ENCODE results near the gene AURKA.

Gene AURKA

GRCh38 chr20:56361900-56362299 lies 30.1 kb downstream of the AURKA start:
- Histone ChIP-seq H3K4me1 (ENCODE audit: control insufficient read depth in 1 of 2, insufficient read depth in 1 of 2, low read depth in 1 of 2, low read length in 1 of 2) (peaks cover 11 to 15% of the 10 kb centered on the region in 2 experiments), H3K27me3 (peaks cover 6% of the 10 kb centered on the region), H3K27ac (no peak overlapping the region), H3K36me3 (peaks cover 28% of the 10 kb centered on the region), H3K4me3 (ENCODE audit: low read depth in 1 of 2, low read length in 1 of 2) (no peak overlapping the region), H3K9me3 (no peaks in the 10 kb centered on the region)
- no peak for TF ChIP-seq CTCF (IDR thresholded peaks at IDR 0.05)

GRCh38 chr20:56360908-56361205 lies 31.2 kb downstream of the AURKA start:
- Histone ChIP-seq H3K27ac (no peak overlapping the region), H3K36me3 (peaks cover 18% of the 10 kb centered on the region), H3K27me3 (peaks cover 8% of the 10 kb centered on the region), H3K9me3 (no peaks in the 10 kb centered on the region), H3K4me3 (ENCODE audit: low read depth in 1 of 2, low read length in 1 of 2) (no peak overlapping the region), H3K4me1 (ENCODE audit: control insufficient read depth in 1 of 2, insufficient read depth in 1 of 2, low read depth in 1 of 2, low read length in 1 of 2) (peaks cover 11 to 15% of the 10 kb centered on the region in 2 experiments)
- TF ChIP-seq CTCF (IDR thresholded peaks at IDR 0.05) = no peak

- no peak overlapping the region for H3K4me3 ChIP-seq (ENCODE audit: low read depth in 1 of 2, low read length in 1 of 2)
- H3K9me3 ChIP-seq = no peaks in the 10 kb centered on the region
- peaks cover 11 to 15% of the 10 kb centered on the region in 2 experiments for H3K4me1 ChIP-seq (ENCODE audit: control insufficient read depth in 1 of 2, insufficient read depth in 1 of 2, low read depth in 1 of 2, low read length in 1 of 2)
- H3K27me3 ChIP-seq = peaks cover 12% of the 10 kb centered on the region
- TF ChIP-seq CTCF (IDR thresholded peaks at IDR 0.05) = no peak
- H3K36me3 ChIP-seq = peaks cover 13% of the 10 kb centered on the region
- H3K27ac ChIP-seq = no peak overlapping the region
Measured at GRCh38 chr20:56360133-56360907, 31.7 kb downstream of the AURKA start.

- Histone ChIP-seq H3K36me3 (peaks cover 8% of the 10 kb centered on the region), H3K27ac (peak overlapping the region; percentile 56), H3K4me1 (ENCODE audit: control insufficient read depth in 1 of 2, insufficient read depth in 1 of 2, low read depth in 1 of 2, low read length in 1 of 2) (peaks cover 11 to 15% of the 10 kb centered on the region in 2 experiments), H3K4me3 (ENCODE audit: low read depth in 1 of 2, low read length in 1 of 2) (peak overlapping the region; percentile 70 to 79), H3K27me3 (peaks cover 12% of the 10 kb centered on the region), H3K9me3 (no peaks in the 10 kb centered on the region)
- TF ChIP-seq CTCF (IDR thresholded peaks at IDR 0.05) = no peak
Measured at GRCh38 chr20:56359212-56360132, 32.5 kb downstream of the AURKA start.

- Histone ChIP-seq H3K9me3 (no peaks in the 10 kb centered on the region), H3K36me3 (peaks cover 8% of the 10 kb centered on the region), H3K27me3 (peaks cover 12% of the 10 kb centered on the region), H3K27ac (peak within 1 kb of the TSS; percentile 56), H3K4me3 (ENCODE audit: low read depth in 1 of 2, low read length in 1 of 2) (peak within 1 kb of the TSS; percentile 70 to 79), H3K4me1 (ENCODE audit: control insufficient read depth in 1 of 2, insufficient read depth in 1 of 2, low read depth in 1 of 2, low read length in 1 of 2) (peaks cover 11 to 15% of the 10 kb centered on the region in 2 experiments)
- peak; percentile 16 for TF ChIP-seq CTCF (IDR thresholded peaks at IDR 0.05)
Measured at GRCh38 chr20:56358600-56359211, 33.3 kb downstream of the AURKA start, which contains the start of gene FAM210B. Gene FAM210B (plus strand): TSS chr20:56358974. CDS start chr20:56359006, 32 bp downstream.
